Measurements from ENCODE around the gene GALNS.
"Not testable (repeated sequence)": the region's sequence is repeated elsewhere in the genome, so short reads cannot be mapped to it uniquely, and the experiment has no call there.

The GALNS gene

GRCh38 chr16:88834670-88835069 is 22.1 kb downstream of the GALNS start:
- no peak for DNase-seq

DNA sequence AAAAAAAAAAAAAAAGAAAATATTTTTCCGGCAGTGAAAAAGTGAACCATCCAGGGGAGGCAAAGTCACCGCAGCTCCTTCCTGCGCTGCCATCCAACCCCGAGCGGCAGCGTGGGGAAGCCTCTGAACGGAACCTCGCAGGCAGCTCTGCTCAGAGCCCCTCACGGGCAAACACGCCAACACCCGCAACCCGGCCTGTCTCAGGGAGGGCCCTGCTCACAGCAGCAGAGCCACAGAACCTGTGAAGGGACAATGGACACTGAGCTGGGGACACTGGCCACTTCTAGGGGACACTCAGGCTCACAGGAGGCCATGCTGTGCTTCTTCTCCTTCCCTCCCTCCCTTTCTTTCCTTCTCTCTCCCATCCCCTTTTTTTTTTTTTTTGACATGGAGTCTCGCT is 23.7 kb downstream of the GALNS start:
- DNase-seq, result no peak

GRCh38 chr16:88831838-88832237 is 24.9 kb downstream of the GALNS start:
- no peak for DNase-seq

DNA sequence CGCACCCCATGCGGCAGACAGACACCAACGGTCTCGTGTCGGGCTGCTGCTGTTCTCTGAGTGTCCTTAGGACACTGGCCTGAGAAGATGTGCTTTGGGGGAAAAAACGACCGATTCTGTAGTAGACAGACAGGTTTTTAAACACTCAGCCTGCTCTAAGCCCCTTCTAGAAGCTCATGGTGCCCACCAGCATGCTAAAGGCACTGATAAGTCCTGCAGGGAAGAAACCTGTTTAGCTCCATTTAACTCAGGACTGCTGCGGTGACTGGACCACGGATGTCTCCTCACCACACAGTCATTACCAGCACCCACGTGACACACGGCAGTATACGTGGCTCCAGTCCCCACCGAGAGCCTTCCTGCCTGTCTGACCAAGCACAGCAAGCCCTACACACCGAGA is 26.0 kb downstream of the GALNS start:
- no peak for DNase-seq

DNA sequence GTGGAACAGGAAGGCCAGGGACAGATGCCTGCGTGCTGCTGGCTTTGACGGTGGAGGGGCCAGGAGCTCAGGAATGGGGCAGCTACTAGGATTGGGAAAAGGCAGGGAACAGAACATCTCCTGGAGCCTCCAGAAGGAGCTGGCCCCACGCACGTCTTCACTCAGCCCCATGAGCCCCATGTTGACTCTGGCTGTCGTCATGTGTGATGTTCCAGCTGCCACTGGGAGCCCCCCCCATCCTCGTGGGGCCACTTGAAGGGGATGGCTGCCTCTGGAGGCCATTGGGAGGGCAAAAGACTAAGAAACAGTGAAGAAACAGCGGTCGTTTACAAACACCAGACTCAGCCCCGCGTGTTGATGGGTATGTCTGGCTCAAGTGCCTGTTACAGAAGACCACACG is 26.5 kb downstream of the GALNS start:
- DNase-seq, result no peak

- no peak for DNase-seq
Measured at GRCh38 chr16:88828711-88829110, 28.0 kb downstream of the GALNS start.

- DNase-seq, result no peak
Measured at GRCh38 chr16:88827727-88828126, 29.0 kb downstream of the GALNS start.

GRCh38 chr16:88826070-88826840 is 30.5 kb downstream of the GALNS start:
- DNase-seq, result no peak

DNA sequence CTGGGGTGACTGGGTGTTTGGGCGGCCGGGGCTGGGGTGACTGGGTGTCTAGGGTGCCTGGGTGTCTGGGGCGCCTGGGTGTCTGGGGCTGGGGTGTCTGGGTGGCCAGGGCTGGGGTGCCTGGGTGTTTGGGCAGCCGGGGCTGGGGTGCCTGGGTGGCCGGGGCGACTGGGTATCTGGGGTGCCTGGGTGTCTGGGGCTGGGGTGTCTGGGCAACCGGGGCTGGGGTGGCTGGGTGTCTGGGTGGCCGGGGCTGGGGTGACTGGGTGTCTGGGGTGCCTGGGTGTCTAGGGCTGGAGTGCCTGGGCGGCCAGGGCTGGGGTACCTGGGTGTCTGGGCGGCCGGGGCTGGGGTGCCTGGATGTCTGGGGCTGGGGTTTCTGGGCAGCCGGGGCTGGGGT is 31.6 kb downstream of the GALNS start:
- DNase-seq, result no peak

DNA sequence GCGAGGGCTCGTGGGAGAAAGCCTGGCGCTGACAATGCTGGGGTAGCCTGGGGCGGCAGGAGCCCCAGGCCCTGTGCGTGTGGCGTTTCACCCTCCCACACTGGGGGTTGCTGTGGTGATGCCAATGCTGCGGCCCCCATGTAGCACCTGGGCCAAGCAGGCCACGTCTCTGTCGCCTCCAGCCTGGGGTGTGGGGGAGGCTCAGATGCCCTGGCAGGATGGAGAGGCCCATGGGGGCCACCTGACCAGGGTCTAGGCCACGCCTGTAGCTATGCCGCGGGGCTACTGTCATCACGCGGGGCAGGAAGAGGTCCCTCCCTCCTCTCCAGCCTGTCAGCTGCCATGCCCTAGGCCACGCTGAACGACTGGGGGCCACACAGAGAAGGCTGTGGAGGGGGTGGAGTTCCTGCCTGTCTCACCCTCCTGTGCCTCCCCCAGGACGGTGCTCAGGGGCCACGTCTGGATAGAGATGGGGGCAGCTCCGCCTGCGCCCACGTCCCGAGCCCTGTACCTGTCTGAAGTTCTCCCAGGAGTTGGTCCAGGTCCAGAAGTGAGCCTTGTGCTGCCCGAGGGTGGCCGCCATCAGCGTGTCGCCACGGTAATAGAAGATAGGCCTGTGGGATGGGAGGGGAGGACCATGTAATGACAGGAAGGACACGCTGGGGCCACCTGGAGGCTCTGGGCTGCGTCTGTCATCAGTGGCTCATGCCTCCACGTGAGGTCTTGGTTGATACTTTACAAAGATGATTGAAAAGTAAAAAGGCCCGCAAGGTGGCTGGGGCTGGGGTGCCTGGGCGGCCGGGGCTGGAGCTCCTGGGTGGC is 32.3 kb downstream of the GALNS start:
- no peak for DNase-seq

- not testable (repeated sequence) for DNase-seq
Measured at GRCh38 chr16:88823646-88824045, 33.1 kb downstream of the GALNS start.

GRCh38 chr16:88822281-88823040 is 34.3 kb downstream of the GALNS start:
- DNase-seq, result no peak

DNA sequence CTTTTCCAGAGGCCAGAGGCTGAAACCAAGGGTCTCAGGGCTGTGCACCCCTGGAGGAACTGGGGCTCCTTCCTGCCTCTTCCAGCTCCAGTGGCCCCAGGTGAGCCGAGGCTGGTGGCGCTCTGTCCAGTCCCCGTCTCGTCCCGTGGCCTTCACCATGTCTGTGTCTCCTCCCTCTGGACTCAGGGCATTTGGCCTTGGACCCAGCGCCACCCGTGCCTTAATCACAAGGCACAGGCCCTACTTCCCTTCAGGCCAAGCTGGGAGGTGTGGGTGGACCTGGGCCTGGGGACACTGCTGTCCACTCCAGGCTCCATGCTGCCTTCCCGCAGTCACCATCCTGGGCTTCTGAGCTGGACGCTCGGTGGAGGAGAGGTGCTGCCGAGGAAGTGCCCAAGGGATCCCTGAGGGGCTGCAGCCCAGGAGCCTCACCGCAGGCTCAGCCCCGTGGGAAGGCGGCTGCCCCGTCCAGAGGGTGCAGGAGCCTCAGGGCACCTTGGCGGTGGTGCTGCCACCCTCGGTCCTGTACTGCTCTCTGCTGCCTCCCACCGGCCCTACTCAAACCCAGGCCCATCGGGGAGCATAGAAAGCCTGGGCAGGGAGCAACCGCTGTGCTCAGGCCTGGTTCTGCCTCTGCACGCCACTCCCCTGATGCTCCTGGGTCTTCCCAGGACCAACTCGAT is 35.4 kb downstream of the GALNS start:
- no peak for DNase-seq

DNA sequence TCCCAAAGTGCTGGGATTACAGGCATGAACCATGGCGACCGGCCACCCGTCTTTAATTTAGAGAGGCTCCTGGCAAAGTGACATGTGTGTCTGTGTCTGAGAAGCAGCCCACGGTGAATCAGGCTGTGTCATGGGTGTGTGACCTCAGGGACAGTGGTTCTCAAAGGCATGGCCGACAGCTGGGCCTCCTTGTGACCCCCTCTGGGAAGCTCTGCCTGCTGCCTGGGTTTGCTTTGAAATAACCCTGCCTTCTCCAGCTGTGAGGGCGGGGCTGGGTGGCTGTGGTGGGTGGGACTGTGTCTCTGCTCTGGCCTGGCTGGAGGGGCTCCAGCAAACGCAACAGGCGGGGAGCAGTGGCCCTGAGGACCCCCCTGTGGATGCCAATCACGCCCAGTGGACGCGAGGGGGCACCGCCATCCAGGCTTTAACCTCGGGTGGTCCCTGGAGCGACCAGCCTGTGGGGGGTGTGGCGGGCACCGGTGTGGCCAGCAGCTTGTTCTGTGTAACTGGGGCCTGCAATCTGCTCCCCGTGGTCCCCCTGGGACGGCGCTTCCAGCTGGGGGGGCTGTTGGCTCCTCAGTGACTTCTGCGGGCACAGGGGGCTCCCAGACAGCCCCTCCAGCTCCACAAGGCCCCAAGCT is 36.2 kb downstream of the GALNS start:
- no peak for DNase-seq

- DNase-seq, result no peak
Measured at GRCh38 chr16:88819126-88819525, 37.6 kb downstream of the GALNS start.

- DNase-seq, result no peak
Measured at GRCh38 chr16:88818575-88818874, 38.2 kb downstream of the GALNS start.

DNA sequence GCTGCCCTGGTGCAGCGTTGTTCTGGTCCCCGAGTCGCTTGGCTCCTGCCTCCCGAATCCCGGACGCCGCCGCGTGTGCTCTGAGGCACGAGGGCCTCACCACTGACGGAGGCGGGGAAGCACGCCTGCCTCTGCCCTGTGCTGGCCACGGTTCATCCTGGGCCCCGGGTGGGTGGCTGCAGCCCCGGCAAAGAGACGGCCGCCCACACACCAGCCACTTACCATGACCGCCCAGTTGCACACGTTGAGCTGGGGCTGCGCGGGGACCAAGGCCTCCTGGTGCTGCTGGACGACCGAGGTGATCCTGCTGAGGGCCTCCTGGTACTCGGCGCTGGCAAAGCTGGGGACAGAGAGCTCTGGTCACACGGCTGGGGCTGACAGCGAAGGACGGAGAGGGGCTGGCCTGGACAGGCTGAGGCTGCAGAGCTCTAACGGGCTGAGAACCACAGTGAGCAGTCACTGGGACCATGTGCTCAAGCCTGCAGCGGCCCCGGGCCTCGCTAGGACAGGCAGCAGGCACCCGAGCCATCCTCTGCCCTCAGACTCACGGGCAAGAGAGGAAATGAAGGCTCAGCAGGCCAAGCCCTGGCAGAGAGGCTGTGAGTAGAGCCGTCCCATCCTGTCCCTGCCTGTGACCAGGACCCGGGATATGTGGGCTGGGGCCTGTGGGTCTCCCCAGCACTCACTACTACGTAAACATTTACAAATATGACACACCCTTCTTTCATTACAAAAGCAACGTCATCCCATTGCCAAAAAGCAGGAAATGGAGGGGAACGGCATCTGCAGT is 38.8 kb downstream of the GALNS start:
- DNase-seq, result no peak

GRCh38 chr16:88816736-88817535 is 39.8 kb downstream of the GALNS start:
- no peak for DNase-seq

DNA sequence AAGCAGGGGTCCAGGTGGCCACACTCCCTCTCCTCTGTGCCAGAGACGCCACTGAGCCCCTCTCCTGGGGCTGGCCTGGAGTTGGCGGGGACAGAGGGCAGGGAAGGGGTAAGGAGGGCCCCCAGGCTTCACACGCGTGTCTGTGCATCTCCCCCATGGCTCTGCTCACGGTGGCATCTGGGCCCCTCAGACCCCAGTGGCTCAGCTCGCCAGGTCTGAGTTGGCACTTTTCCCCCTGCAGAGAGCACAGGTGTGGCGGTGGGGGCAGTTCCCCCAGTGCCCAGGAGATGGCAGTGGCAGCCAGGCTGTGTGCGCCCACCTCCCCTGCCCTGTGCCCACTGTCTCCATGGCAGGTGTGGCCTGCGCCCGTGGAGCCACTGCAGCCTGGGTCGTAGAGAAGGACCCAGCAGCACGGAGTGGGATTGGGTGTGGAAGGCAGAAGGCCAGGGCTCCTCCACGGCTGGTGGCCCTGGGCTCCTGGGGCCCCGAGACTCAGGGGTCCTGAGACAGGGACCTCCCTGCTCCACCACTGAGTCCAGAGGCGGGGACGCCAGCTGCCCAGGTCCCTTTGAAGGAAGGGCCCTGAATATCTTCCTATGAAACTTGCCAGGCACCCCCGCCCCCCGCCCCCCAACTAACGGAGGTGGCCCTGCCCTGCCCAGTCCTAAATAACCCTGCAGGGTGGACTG is 40.7 kb downstream of the GALNS start:
- peak; percentile 13 for DNase-seq

DNA sequence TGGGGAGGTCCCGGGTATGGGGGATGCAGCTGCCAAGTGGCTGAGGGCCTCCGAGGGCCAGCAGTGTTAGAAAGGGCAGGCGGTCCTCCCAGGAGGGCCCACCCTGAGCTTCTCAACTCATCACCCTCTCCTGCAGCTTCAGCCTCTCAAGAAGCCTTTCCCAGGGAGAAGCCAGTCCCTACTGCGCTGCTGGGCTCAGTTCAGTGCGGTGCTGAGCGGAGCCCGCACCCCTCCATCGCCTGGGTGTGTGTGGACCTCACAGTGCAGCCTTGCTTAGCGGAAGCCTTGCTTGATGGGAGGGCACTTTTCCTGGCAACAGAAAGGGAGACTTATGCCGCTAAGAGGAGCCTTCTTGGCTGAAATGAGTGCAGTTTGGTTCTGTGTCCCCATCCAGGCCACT is 41.5 kb downstream of the GALNS start:
- DNase-seq, result no peak
